ENCODE results near the gene UPK1A. TPM values are rescaled to one million over a fixed set of nuclear protein-coding genes. Genes with fewer than 3 reads are reported as not detected.

The UPK1A gene
- total RNA-seq, 1 experiment from 2014 or later: not detected

DNA sequence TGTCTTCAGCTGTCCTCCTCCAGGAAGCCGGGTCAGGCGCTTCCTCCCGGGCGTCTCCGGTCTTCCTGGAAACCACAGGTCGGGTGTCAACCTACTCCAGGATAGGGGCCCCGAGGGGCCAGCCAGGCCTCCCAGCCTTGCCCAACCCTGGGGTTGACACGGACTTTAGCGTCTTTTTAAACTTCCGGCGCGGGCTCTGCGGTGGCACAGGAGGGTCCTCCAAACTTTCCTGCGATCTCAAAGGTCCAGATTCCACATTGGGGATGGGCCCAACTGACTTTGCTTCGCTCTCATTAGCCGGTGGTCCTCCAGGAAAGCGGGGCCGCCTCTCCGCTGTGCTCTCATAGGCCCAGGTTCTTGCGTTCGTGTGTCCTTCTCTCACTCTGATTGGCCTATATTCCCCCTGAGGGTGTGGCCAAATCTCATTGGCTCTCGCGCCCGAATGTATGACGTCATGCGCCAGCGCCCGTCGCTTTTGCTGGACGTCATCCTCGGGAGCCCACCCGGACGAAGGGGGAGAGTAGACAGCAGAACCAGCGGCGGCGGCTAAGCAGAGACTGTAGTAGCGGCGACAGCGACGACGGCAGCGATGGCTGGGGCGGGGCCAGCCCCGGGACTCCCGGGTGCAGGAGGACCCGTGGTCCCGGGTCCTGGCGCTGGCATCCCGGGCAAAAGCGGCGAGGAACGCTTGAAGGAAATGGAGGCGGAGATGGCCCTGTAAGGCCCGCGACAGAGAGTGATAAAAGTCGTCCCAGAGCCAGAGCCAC lies 37.6 kb upstream of the UPK1A start, which contains the start of gene RBM42:
Gene RBM42, plus strand, starts transcription at position 472 of the 767 bp plus-strand sequence. Its CDS starts 118 bp downstream, at position 590.
- Histone ChIP-seq H3K36me3 (ENCODE audit: insufficient read depth, low read length) (peaks cover 9% of the 10 kb centered on the region; the same call in 1 of the 2 replicates), H3K79me2 (ENCODE audit: low read length) (peaks cover 15% of the 10 kb centered on the region), H3K4me1 (ENCODE audit: low read length) (peaks cover 14% of the 10 kb centered on the region), H3K9me3 (ENCODE audit: low read length) (no peaks in the 10 kb centered on the region), H3K4me3 (ENCODE audit: low read length) (peak within 1 kb of the TSS; percentile 93), H3K4me2 (ENCODE audit: low read depth, low read length, poor library complexity, severe bottlenecking) (peak within 1 kb of the TSS; percentile 92), H3K27me3 (ENCODE audit: low read length) (no peaks in the 10 kb centered on the region), H2AFZ (ENCODE audit: low read length) (0 out of 2 replicates have a peak within 1 kb of the TSS, but pooled peaks have one; percentile 56), H3K9ac (ENCODE audit: low read length) (peak within 1 kb of the TSS; percentile 93), H3K9me2 (replicated peaks; ENCODE audit: insufficient read depth, low read length) (no peaks in the 10 kb centered on the region), H3K27ac (ENCODE audit: low read length) (peak within 1 kb of the TSS; percentile 37; the same call in 1 of the 2 replicates), H4K20me1 (ENCODE audit: insufficient read depth, low read depth, low read length) (no peaks in the 10 kb centered on the region)
- DNase-seq: peak; percentile 99

DNA sequence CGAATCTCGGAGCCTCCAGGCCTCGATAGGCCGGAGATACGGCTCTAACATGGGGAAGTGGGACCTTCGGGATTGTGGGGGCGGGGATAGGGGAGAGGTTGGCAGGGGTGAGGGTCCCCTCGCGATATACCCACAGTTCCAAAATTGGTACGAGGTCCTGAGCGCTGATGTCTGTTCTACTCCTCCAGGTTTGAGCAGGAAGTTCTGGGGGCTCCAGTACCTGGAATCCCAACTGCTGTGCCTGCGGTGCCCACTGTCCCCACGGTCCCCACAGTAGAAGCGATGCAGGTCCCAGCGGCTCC lies 37.0 kb upstream of the UPK1A start:
- peak overlapping the region; percentile 92 for H3K4me2 ChIP-seq (ENCODE audit: low read depth, low read length, poor library complexity, severe bottlenecking)
- H3K9me3 ChIP-seq (ENCODE audit: low read length): no peaks in the 10 kb centered on the region
- no peaks in the 10 kb centered on the region for H3K27me3 ChIP-seq (ENCODE audit: low read length)
- no peaks in the 10 kb centered on the region for H4K20me1 ChIP-seq (ENCODE audit: insufficient read depth, low read depth, low read length)
- H3K9me2 ChIP-seq (replicated peaks; ENCODE audit: insufficient read depth, low read length): no peaks in the 10 kb centered on the region
- peak overlapping the region; percentile 93 for H3K9ac ChIP-seq (ENCODE audit: low read length)
- H3K79me2 ChIP-seq (ENCODE audit: low read length): peaks cover 15% of the 10 kb centered on the region
- no peak overlapping the region for H3K27ac ChIP-seq (ENCODE audit: low read length)
- H3K4me3 ChIP-seq (ENCODE audit: low read length): peak overlapping the region; percentile 93
- peaks cover 14% of the 10 kb centered on the region for H3K4me1 ChIP-seq (ENCODE audit: low read length)
- H2AFZ ChIP-seq (ENCODE audit: low read length): 0 out of 2 replicates have a peak overlapping the region, but pooled peaks have one; percentile 39
- no peak for DNase-seq
- peaks cover 9% of the 10 kb centered on the region for H3K36me3 ChIP-seq (ENCODE audit: insufficient read depth, low read length)

GRCh38 chr19:35633727-35634440 lies 32.4 kb upstream of the UPK1A start:
- Histone ChIP-seq H3K27ac (ENCODE audit: low read length) (no peak overlapping the region), H3K9me2 (replicated peaks; ENCODE audit: insufficient read depth, low read length) (no peaks in the 10 kb centered on the region), H3K79me2 (ENCODE audit: low read length) (peaks cover 15% of the 10 kb centered on the region), H4K20me1 (ENCODE audit: insufficient read depth, low read depth, low read length) (no peaks in the 10 kb centered on the region), H3K27me3 (ENCODE audit: low read length) (no peaks in the 10 kb centered on the region), H2AFZ (ENCODE audit: low read length) (no peak overlapping the region), H3K9ac (ENCODE audit: low read length) (no peak overlapping the region), H3K4me2 (ENCODE audit: low read depth, low read length, poor library complexity, severe bottlenecking) (no peak overlapping the region), H3K9me3 (ENCODE audit: low read length) (no peaks in the 10 kb centered on the region), H3K36me3 (ENCODE audit: insufficient read depth, low read length) (peaks cover 9% of the 10 kb centered on the region), H3K4me1 (ENCODE audit: low read length) (peaks cover 8% of the 10 kb centered on the region), H3K4me3 (ENCODE audit: low read length) (no peak overlapping the region)
- no peak for DNase-seq

DNA sequence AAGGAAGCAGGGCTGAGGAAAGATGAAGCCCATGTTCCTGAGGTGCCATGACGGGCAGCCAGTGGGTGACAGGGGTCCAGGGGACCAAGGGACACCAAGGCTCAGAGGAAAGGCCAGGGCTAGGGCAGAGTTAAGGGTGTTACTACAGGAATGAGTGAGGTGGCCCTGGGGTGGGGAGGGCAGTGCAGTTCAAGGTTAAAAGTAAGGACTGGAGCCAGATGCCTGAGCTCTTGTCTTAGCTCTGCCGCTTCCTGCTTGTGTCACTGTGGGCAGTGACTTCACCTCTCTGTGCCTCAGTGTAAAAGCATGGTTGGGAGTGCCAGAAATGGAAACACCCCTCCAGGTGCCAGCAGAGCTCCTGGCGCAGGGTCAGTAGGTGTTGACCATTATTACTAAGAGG lies 29.7 kb upstream of the UPK1A start:
- DNase-seq: no peak
- Histone ChIP-seq H3K9me2 (replicated peaks; ENCODE audit: insufficient read depth, low read length) (no peaks in the 10 kb centered on the region), H3K4me3 (ENCODE audit: low read length) (no peak overlapping the region), H3K27me3 (ENCODE audit: low read length) (no peaks in the 10 kb centered on the region), H3K4me2 (ENCODE audit: low read depth, low read length, poor library complexity, severe bottlenecking) (no peak overlapping the region), H3K27ac (ENCODE audit: low read length) (no peak overlapping the region), H3K9me3 (ENCODE audit: low read length) (no peaks in the 10 kb centered on the region), H3K36me3 (ENCODE audit: insufficient read depth, low read length) (peaks cover 3% of the 10 kb centered on the region), H2AFZ (ENCODE audit: low read length) (no peak overlapping the region), H3K9ac (ENCODE audit: low read length) (no peak overlapping the region), H3K4me1 (ENCODE audit: low read length) (peaks cover 8% of the 10 kb centered on the region), H3K79me2 (ENCODE audit: low read length) (no peaks in the 10 kb centered on the region), H4K20me1 (ENCODE audit: insufficient read depth, low read depth, low read length) (no peaks in the 10 kb centered on the region)

GRCh38 chr19:35637165-35637564 lies 29.2 kb upstream of the UPK1A start:
- no peak for DNase-seq
- H3K79me2 ChIP-seq (ENCODE audit: low read length): no peaks in the 10 kb centered on the region
- no peaks in the 10 kb centered on the region for H3K9me3 ChIP-seq (ENCODE audit: low read length)
- H2AFZ ChIP-seq (ENCODE audit: low read length): no peak overlapping the region
- H3K27me3 ChIP-seq (ENCODE audit: low read length): no peaks in the 10 kb centered on the region
- peaks cover 13% of the 10 kb centered on the region for H3K4me1 ChIP-seq (ENCODE audit: low read length)
- no peak overlapping the region for H3K4me2 ChIP-seq (ENCODE audit: low read depth, low read length, poor library complexity, severe bottlenecking)
- H3K36me3 ChIP-seq (ENCODE audit: insufficient read depth, low read length): no peaks in the 10 kb centered on the region; the same call in 1 of the 2 replicates
- no peak overlapping the region for H3K9ac ChIP-seq (ENCODE audit: low read length)
- no peaks in the 10 kb centered on the region for H4K20me1 ChIP-seq (ENCODE audit: insufficient read depth, low read depth, low read length)
- no peaks in the 10 kb centered on the region for H3K9me2 ChIP-seq (replicated peaks; ENCODE audit: insufficient read depth, low read length)
- H3K4me3 ChIP-seq (ENCODE audit: low read length): no peak overlapping the region
- H3K27ac ChIP-seq (ENCODE audit: low read length): no peak overlapping the region

GRCh38 chr19:35639321-35639639 lies 27.0 kb upstream of the UPK1A start:
- H3K4me1 ChIP-seq (ENCODE audit: low read length): peaks cover 33% of the 10 kb centered on the region
- H3K9me2 ChIP-seq (replicated peaks; ENCODE audit: insufficient read depth, low read length): no peaks in the 10 kb centered on the region
- no peaks in the 10 kb centered on the region for H3K27me3 ChIP-seq (ENCODE audit: low read length)
- H3K36me3 ChIP-seq (ENCODE audit: insufficient read depth, low read length): no peaks in the 10 kb centered on the region
- H3K9ac ChIP-seq (ENCODE audit: low read length): no peak overlapping the region
- no peak overlapping the region for H3K27ac ChIP-seq (ENCODE audit: low read length)
- no peak overlapping the region for H3K4me2 ChIP-seq (ENCODE audit: low read depth, low read length, poor library complexity, severe bottlenecking)
- H4K20me1 ChIP-seq (ENCODE audit: insufficient read depth, low read depth, low read length): no peaks in the 10 kb centered on the region
- no peak for DNase-seq
- no peak overlapping the region for H2AFZ ChIP-seq (ENCODE audit: low read length)
- H3K79me2 ChIP-seq (ENCODE audit: low read length): no peaks in the 10 kb centered on the region
- no peak overlapping the region for H3K4me3 ChIP-seq (ENCODE audit: low read length)
- no peaks in the 10 kb centered on the region for H3K9me3 ChIP-seq (ENCODE audit: low read length)

GRCh38 chr19:35639863-35640262 lies 26.5 kb upstream of the UPK1A start:
- no peaks in the 10 kb centered on the region for H3K27me3 ChIP-seq (ENCODE audit: low read length)
- H3K9me2 ChIP-seq (replicated peaks; ENCODE audit: insufficient read depth, low read length): no peaks in the 10 kb centered on the region
- no peaks in the 10 kb centered on the region for H3K36me3 ChIP-seq (ENCODE audit: insufficient read depth, low read length)
- no peak overlapping the region for H2AFZ ChIP-seq (ENCODE audit: low read length)
- no peak overlapping the region for H3K27ac ChIP-seq (ENCODE audit: low read length)
- H4K20me1 ChIP-seq (ENCODE audit: insufficient read depth, low read depth, low read length): no peaks in the 10 kb centered on the region
- H3K9me3 ChIP-seq (ENCODE audit: low read length): no peaks in the 10 kb centered on the region
- H3K4me1 ChIP-seq (ENCODE audit: low read length): peaks cover 38% of the 10 kb centered on the region
- no peak for DNase-seq
- no peak overlapping the region for H3K4me3 ChIP-seq (ENCODE audit: low read length)
- H3K9ac ChIP-seq (ENCODE audit: low read length): no peak overlapping the region
- no peak overlapping the region for H3K4me2 ChIP-seq (ENCODE audit: low read depth, low read length, poor library complexity, severe bottlenecking)
- H3K79me2 ChIP-seq (ENCODE audit: low read length): no peaks in the 10 kb centered on the region

GRCh38 chr19:35641515-35642151 lies 24.7 kb upstream of the UPK1A start, which contains the start of gene ETV2:
TSS of gene ETV2 (plus strand) at chr19:35641745. CDS start at chr19:35642461, 716 bp downstream.
- H3K27me3 ChIP-seq (ENCODE audit: low read length): no peaks in the 10 kb centered on the region
- peak within 1 kb of the TSS; percentile 79; the same call in 1 of the 2 replicates for H2AFZ ChIP-seq (ENCODE audit: low read length)
- H3K27ac ChIP-seq (ENCODE audit: low read length): peak within 1 kb of the TSS; percentile 48; the same call in 1 of the 2 replicates

More at GRCh38 chr19:35641515-35642151, 24.7 kb upstream of the UPK1A start, which contains the start of gene ETV2:
- peak within 1 kb of the TSS; percentile 80 for H3K9ac ChIP-seq (ENCODE audit: low read length)
- DNase-seq: peak; percentile 78
- no peaks in the 10 kb centered on the region for H3K9me3 ChIP-seq (ENCODE audit: low read length)
- H3K9me2 ChIP-seq (replicated peaks; ENCODE audit: insufficient read depth, low read length): no peaks in the 10 kb centered on the region
- no peaks in the 10 kb centered on the region for H3K36me3 ChIP-seq (ENCODE audit: insufficient read depth, low read length)
- no peaks in the 10 kb centered on the region for H4K20me1 ChIP-seq (ENCODE audit: insufficient read depth, low read depth, low read length)
- H3K4me2 ChIP-seq (ENCODE audit: low read depth, low read length, poor library complexity, severe bottlenecking): peak within 1 kb of the TSS; percentile 98
- peak within 1 kb of the TSS; percentile 77 for H3K4me3 ChIP-seq (ENCODE audit: low read length)
- no peaks in the 10 kb centered on the region for H3K79me2 ChIP-seq (ENCODE audit: low read length)
- H3K4me1 ChIP-seq (ENCODE audit: low read length): peaks cover 42% of the 10 kb centered on the region

Measured in Karpas-422 (cell line).